Measurements from ENCODE around the gene MATCAP1. TPM values are rescaled to one million over a fixed set of nuclear protein-coding genes. Genes with fewer than 3 reads are reported as not detected.

Gene MATCAP1
- total and polyA plus RNA-seq, 10 of the 15 experiments (the other 5 are each of a cell fraction or from before 2014, with no cell fraction given) = 2.8 to 25.8 (median 8.6) TPM

DNA sequence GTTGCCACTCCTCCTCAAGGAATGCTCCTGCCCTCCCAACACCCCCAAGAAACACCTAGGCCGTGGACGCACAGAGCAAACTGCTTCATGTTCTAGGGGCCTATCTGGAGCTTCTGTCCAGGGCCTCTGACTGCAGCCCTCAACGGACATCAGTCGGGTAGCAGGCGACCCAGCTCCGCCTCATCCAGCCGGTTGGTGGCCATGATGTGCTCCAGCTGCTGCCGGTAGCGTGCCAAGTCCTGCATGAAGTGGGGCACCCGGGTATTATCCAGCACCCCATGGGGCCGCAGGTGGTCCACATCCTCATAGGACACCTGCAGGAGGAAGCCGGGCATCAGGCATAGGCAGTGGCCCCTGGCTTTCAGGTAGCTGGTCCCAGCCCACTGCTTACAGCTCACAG is 7.1 kb downstream of the MATCAP1 start:
- FAIRE-seq = no peak
- DNase-seq (ENCODE audit: low read depth, low spot score) = no peak
- Histone ChIP-seq H3K9ac (ENCODE audit: control insufficient read depth, insufficient read depth, low read length) (no peak overlapping the region), H3K27ac (ENCODE audit: control insufficient read depth, insufficient read depth) (no peak overlapping the region), H3K4me2 (ENCODE audit: control insufficient read depth, insufficient read depth) (no peak overlapping the region), H3K4me3 (no peak overlapping the region), H2AFZ (ENCODE audit: control insufficient read depth, low read depth, low read length) (no peak overlapping the region), H3K4me1 (ENCODE audit: control insufficient read depth, insufficient read depth, low read length) (peaks cover 28% of the 10 kb centered on the region), H3K79me2 (ENCODE audit: control insufficient read depth, insufficient read depth, low read length) (no peaks in the 10 kb centered on the region), H4K20me1 (ENCODE audit: control insufficient read depth, insufficient read depth) (no peaks in the 10 kb centered on the region; the same call in 1 of the 2 replicates), H3K27me3 (replicated peaks in 1 of 2; ENCODE audit: control insufficient read depth in 2 of 2, insufficient read depth in 2 of 2, low read length in 1 of 2) (no peaks in the 10 kb centered on the region), H3K9me3 (replicated peaks; ENCODE audit: control insufficient read depth, insufficient read depth, low read length) (no peaks in the 10 kb centered on the region), H3K36me3 (ENCODE audit: control insufficient read depth in 2 of 2, insufficient read depth in 2 of 2, low read length in 1 of 2) (no peaks in the 10 kb centered on the region)
- WGBS (ENCODE audit: insufficient coverage, insufficient replicate concordance, low lambda C conversion rate, missing lambda C conversion rate) = 79% methylated on average over 12 of the region's 12 CpGs
- TF ChIP-seq CHD1 (IDR thresholded peaks at IDR 0.05; ENCODE audit: low read depth, low read length) (no peak), JUND (IDR thresholded peaks at IDR 0.05; ENCODE audit: low read depth, low read length) (no peak), KDM1A (IDR thresholded peaks at IDR 0.05; ENCODE audit: borderline replicate concordance) (no peak), POLR2A (IDR thresholded peaks at IDR 0.05; ENCODE audit: low read depth, low read length) (0 out of 2 replicates have a peak, but pooled peaks have one; percentile 21), MYC (IDR thresholded peaks at IDR 0.05; ENCODE audit: insufficient read depth, insufficient read length, insufficient replicate concordance, low read length, severe bottlenecking) (no peak)
- TF ChIP-seq, protein P1, sequence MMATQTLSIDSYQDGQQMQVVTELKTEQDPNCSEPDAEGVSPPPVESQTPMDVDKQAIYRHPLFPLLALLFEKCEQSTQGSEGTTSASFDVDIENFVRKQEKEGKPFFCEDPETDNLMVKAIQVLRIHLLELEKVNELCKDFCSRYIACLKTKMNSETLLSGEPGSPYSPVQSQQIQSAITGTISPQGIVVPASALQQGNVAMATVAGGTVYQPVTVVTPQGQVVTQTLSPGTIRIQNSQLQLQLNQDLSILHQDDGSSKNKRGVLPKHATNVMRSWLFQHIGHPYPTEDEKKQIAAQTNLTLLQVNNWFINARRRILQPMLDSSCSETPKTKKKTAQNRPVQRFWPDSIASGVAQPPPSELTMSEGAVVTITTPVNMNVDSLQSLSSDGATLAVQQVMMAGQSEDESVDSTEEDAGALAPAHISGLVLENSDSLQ (IDR thresholded peaks at IDR 0.05) = no peak
- ChIA-PET RAD21 (ENCODE audit: unreplicated experiment) (no interaction called here), CTCF (interaction anchor here (1.6 to 5.3 kb wide), 3 partner anchors 9 to 159 kb away, joined by 7 to 36 read pairs (median 14); partner anchors contain the start of genes FBXL8 and TRADD), POLR2A (interaction anchor here (0.5 to 10.9 kb wide), 4 partner anchors 16 to 73 kb away, joined by 3 to 137 read pairs (median 4); partner anchors contain the start of genes FBXL8, HSF4 and TRADD), SMC1A (ENCODE audit: uncharacterized antibody, unreplicated experiment) (interaction anchor here (1.2 to 2.1 kb wide), 2 partner anchors 13 to 159 kb away, joined by 4 to 10 read pairs; no protein-coding TSS in a partner anchor)
- no TSS peak for BruUV-seq (replicated peaks)
- intact Hi-C loops (cut with micrococcal nuclease; ENCODE audit: unreplicated experiment) (no loop called here), in situ Hi-C loops (cut with MboI) (no loop called here)
- ATAC-seq = no peak
